BJ (cell line): ENCODE results near the gene PARD3. TPM values are rescaled to one million over a fixed set of nuclear protein-coding genes. Genes with fewer than 3 reads are reported as not detected.

ENCODE experiments used
- CTCF ChIA-PET: fragments of 350-600 bp; formaldehyde crosslinking; extraction: SDS; loops from one replicate; lab custom pipeline; 2021; ENCODE audit warnings: antibody characterized with exemption, inconsistent platforms; lab: Yijun Ruan, JAX
- POLR2A ChIA-PET: fragments of 300-600 bp; sonication (Branson Sonifier 250); formaldehyde crosslinking; extraction: SDS; loops from one replicate; lab custom pipeline; 2021; ENCODE audit warnings: antibody characterized with exemption; lab: Charles Lee
- DNase-seq: peaks from one replicate; pipeline ENCODE4 v3.0.0-alpha.2; 2011; ENCODE audit warnings: low read depth
- H3K27me3 ChIP-seq: 2 replicates; pipeline ENCODE4 v1.6.0; 2011; ENCODE audit warnings: low read length; ENCODE audit not compliant: control insufficient read depth, insufficient read depth
- H3K36me3 ChIP-seq: 2 replicates; pipeline ENCODE4 v1.5.1; 2011; ENCODE audit warnings: low read length; ENCODE audit not compliant: control insufficient read depth, insufficient read depth
- H3K4me3 ChIP-seq: 2 replicates; pipeline ENCODE4 v1.5.1; 2011; ENCODE audit warnings: low read depth, mild to moderate bottlenecking, control low read depth, low read length
- CTCF ChIP-seq: IDR thresholded peaks from 2 replicates; pipeline ENCODE4 v1.5.1; 2011; ENCODE audit warnings: low read depth, mild to moderate bottlenecking, control low read depth, inconsistent platforms, low read length, moderate library complexity; ENCODE audit not compliant: insufficient read depth
- polyA plus RNA-seq: library from polyadenylated mRNA; depleted of rRNA; stranded (reverse); fragments of >200 nt; gene quantifications from 2 replicates; pipeline ENCODE4 v1.2.3, GENCODE V29; 2011

The PARD3 gene
- polyA plus RNA-seq, 1 experiment: 17.7 TPM

GRCh38 chr10:34155812-34156211 is 659.3 kb downstream of the PARD3 start:
- no peak for TF ChIP-seq CTCF
- H3K36me3 ChIP-seq: no peaks in the 10 kb centered on the region
- ChIA-PET POLR2A (no interaction called here), CTCF (no interaction called here)
- no peak overlapping the region for H3K4me3 ChIP-seq
- no peak for DNase-seq
- H3K27me3 ChIP-seq: no peaks in the 10 kb centered on the region

- TF ChIP-seq CTCF: no peak
- Histone ChIP-seq H3K36me3 (no peaks in the 10 kb centered on the region), H3K27me3 (no peaks in the 10 kb centered on the region), H3K4me3 (no peak overlapping the region)
- DNase-seq: no peak
- POLR2A ChIA-PET: no interaction called here
- CTCF ChIA-PET: no interaction called here
Measured at GRCh38 chr10:34154383-34154900, 660.7 kb downstream of the PARD3 start.

DNA sequence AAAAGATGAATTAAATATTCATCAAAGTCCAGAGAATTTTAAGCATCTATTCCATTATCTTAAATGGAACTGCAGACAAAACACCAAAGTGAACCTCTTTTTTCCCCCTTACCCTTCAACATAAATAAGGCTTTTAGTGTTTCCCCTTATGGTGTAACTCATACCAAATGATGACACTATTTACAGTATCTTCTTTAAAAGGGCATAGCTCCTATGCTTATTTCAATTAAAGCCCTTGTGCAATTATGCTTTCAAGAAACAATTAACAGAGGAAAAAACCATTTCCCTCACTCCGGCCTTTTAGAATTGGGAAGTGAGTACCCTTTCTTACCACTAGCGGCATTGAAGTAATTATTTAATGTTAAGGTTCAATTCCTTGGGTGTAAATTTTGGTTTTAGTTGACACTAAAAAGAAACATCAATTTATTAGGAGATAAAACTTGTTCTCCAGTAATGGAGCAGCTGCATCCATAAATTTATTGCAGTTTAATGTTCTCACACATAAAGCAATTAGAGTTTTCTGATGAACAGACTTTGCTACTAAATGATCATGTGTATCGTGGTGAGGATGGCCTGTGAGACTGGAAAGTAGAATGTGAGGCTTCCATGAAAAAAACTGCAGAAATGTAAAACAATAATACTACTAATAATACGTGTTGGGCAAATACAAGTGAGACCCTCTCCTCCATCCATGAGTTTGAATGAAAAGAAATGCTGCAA is 661.3 kb downstream of the PARD3 start:
- H3K36me3 ChIP-seq: no peaks in the 10 kb centered on the region
- CTCF ChIA-PET: interaction anchor here (0.7 kb wide), 1 partner anchor 41 kb away, joined by 3 read pairs; no protein-coding TSS in a partner anchor
- no peak for TF ChIP-seq CTCF
- H3K27me3 ChIP-seq: no peaks in the 10 kb centered on the region
- POLR2A ChIA-PET: no interaction called here
- no peak overlapping the region for H3K4me3 ChIP-seq
- no peak for DNase-seq

DNA sequence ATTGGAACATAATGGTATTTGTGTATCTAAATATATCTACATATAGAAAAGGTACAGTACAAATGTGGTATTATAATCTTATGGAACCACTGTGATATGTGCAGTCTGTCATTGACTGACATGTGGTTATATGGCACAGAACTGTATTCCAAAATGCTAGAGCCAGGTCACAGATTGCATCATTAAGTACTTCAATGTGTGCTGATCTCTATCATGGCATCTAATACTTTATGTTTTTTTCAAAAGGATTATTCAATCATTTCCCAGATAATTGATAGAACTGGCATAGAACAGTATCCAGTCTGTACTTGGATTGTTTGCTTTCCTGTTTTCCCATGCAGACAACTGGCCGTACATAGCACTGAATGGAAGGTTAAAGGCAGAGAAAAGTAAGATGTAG is 662.7 kb downstream of the PARD3 start:
- ChIA-PET CTCF (no interaction called here), POLR2A (no interaction called here)
- Histone ChIP-seq H3K27me3 (no peaks in the 10 kb centered on the region), H3K4me3 (no peak overlapping the region), H3K36me3 (no peaks in the 10 kb centered on the region)
- no peak for TF ChIP-seq CTCF
- DNase-seq: no peak

GRCh38 chr10:34151931-34152330 is 663.2 kb downstream of the PARD3 start:
- ChIA-PET POLR2A (no interaction called here), CTCF (no interaction called here)
- Histone ChIP-seq H3K36me3 (no peaks in the 10 kb centered on the region), H3K4me3 (no peak overlapping the region), H3K27me3 (no peaks in the 10 kb centered on the region)
- no peak for DNase-seq
- TF ChIP-seq CTCF: no peak
